Stimulated activated CD4-positive, alpha-beta T cell treated with anti-CD3 and anti-CD28 coated beads, Interleukin-12 subunit alpha, Interleukin-12 subunit beta, amount 100 ng/mL, for 4 hours (primary cell): ENCODE measurements around the gene GON7.
"Not testable (repeated sequence)": the region's sequence is repeated elsewhere in the genome, so short reads cannot be mapped to it uniquely, and the experiment has no call there.

ENCODE experiments used
- DNase-seq: peaks from one replicate; pipeline ENCODE4 v3.0.0-alpha.2; 2020

GON7 gene

DNA sequence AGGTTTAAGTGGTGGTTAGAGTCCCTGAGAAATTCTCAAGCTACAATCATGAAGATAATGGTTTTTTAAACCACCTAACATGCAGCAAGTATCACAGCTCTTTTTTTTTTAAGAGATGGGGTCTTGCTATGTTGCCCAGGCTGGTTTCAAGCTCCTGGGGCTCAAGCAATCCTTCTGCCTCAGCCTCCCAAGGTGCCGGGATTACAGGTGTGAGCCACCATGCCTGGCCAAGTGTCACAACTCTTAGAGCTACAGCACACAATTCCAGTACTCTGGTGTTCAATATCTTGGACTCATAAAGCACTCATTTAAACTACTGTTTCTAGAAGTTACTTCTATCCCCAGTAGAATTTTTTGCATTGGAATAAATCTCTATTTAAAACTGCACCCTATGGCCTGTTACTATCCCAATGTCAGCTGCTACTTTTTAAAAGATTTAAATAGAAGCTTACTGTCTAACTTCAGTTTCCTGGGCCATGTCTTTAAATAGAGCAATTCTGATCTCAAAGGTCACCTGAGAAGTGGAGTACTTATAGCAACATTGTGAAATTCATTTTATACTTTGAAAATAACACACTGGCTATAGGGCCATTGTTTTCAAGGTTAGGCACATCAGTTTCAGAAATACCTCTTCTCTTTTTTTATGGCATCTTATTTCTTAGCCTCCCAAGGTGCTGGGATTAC, 11.4 kb downstream of the GON7 start:
- no peak for DNase-seq

GRCh38 chr14:93186956-93187355, 19.9 kb downstream of the GON7 start:
- no peak for DNase-seq

DNA sequence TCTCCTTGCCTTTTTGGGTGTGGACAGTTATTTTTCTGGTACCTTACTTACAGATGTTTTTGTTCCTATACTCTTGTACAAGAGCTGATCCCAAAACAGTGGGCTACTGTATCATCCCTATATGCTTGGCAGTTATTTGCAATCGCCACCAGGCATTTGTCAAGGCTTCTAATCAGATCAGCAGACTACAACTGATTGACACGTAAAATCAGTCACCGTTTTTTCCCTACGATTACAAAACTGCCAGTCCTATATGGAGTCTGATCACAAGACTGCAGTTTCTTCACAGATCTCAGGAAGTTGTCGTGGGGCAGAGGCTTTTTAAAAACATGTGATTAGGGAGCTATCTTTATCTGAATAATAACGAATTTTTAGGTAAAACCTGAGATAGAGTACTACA, 20.4 kb downstream of the GON7 start:
- DNase-seq, result no peak

- DNase-seq, result no peak
These were observed 21.5 kb downstream of the GON7 start for GRCh38 chr14:93185349-93185720.

DNA sequence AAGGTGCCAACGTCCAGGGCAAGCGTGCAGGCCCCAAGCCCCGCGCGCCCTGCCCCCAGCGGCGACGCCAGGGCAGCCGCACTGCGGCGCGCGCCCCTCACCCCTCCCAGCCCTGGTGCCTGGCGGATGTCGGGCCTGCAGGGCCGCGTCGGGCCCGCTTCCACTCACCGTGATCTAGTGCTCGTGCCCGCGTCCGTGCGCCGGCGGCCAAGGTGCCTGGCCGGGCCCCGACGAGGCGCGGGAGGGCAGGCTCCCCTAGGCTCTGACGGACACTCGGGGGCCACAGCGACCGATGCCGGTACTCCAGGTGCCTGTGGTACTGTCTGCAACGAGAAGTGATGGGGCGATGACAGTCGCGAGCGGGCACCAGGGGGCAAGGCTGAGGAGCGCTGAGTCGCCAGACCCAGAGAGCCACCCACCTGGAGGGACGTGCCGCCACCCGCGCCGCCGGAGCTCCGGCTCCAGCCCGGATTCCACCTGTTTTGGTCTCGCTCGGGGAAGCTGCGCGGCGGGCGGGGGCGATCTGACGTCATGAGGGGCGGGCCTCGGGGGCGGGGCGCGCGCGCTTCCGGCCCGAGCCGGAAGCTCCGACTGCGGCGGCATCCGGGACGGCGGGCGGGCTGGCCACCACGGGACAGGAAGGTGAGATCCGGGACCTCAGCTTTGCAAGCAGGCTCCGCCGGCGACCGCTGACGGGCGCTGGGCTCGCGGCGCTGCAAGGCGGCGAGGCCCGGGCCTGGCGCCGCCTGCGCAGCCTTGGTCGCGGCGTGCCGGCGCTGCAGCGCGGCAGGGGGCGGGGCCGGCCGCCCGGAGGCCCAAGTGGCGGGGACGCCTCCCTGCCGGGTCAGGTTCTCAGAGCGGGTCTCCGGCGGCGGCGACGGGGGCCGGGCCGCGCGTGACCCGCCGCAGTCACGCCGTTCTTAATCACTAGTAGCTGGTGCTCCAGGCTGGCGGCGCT, 22.2 kb downstream of the GON7 start, which contains the start of the genes LYSET and MOAP1:
Gene LYSET, plus strand, starts transcription at position 927 of the 958 bp plus-strand sequence. CDS start 89 bp downstream, outside the sequence.
Gene MOAP1, minus strand, starts transcription at position 507 of the 958 bp plus-strand sequence. CDS start 655 bp downstream, outside the sequence.
- peak; percentile 87 for DNase-seq

DNA sequence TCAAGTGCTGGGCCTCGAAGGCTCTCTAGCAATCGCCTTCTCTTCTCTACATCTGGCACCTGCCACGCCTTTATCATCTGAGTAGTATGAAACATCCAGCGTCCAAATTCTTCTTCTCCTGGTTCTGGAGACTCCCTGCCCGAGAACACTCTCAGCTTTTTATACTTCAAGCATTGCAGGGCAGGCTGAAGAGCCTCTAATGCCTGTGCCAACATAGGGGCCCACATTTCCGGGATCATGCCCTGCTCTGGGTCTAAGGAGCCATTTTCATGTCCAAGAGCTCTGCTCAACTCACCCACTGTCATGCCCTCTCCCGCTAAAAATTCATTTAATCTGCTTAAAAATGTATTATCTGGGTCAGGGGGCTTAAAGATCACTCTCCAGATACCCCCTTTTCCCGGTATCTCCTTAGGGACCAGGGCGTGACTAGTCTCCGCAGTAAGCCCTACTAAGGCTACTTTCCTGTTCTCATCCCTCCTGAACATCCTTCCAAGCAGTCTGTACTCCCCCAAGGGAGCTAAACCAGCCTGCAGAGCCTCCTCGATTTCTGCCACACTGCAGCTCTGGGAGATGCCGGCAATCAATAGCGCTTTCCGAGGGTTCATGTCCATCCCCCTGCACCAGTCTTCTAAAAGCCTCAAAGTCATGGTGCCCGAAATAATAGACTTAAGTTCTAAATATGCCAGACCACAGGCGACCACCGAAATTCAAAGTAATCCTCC, 23.1 kb downstream of the GON7 start:
- no peak for DNase-seq

DNA sequence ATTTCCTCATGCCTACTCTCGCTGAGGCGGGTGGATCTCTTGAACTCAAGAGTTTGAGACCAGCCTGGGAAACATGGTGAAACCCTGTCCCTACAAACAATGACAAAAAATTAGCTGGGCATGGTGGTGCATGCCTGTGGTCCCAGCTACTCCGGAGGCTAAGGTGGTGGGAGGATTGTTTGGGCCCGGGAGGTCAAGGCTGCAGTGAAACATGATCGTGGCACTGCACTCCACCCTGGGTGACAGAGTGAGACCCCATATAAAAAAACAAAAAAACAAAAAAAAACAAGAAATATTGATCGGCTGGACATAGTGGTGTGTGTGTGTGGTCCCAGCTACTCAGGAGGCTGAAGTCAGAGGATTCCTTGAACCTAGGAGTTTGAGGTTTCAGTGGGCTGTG, 31.4 kb downstream of the GON7 start:
- DNase-seq, result no peak

DNA sequence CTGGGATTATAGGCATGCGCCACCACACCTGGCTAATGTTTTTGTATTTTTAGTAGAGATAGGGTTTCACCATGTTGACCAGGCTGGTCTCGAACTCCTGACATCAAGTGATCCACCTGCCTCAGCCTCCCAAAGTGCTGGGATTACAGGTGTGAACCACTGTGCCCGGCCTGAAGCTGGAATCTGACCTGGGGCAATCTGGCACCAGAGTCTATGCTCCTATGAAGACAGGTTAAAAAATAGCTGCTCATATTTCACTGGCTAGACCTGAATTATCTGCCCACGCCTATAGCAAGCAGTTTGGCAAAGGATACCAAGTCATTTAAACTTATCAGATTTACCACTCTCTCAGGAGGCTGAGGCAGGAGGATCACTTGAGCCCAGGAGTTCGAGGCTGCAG, 32.1 kb downstream of the GON7 start:
- not testable (repeated sequence) for DNase-seq

DNA sequence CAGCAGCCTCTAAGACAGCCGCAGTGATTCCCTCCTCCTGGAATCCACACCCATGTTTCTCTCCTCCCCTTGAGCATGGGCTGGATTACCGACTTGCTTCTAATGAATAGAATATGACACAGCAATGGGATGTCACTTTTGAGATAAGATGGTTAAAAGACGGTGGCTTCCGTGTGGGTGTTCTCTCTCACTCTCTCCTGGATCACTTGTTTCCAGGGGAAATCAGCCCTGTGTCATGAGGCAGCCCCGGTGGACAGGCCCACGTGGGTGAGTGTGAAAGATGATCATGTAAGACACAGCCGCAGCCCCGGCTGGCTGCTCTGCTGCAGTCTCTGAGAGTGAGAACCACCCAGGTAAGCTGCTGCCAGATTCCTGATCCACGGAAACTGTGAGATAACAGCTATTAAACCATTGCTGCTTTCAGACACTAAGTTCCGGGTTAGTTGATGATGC, 32.9 kb downstream of the GON7 start:
- no peak for DNase-seq

DNA sequence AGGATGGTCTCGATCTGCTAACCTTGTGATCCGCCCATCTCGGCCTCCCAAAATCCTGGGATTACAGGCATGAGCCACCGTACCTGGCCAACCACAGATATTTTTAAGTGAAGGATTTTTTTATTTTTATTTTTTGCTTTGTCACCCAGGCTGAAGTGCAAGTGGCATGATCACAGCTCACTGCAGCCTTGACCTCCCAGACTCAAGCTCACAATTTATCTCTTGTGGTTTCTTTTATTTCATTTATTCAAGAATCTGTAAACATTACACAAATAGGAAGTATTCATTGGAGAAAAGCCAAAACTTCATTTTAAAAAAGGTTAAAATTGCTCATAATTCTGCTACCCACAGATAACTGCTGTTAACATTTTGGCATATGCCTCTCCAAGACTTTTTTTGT, 35.5 kb downstream of the GON7 start:
- DNase-seq, result no peak

GRCh38 chr14:93170141-93170540, 36.7 kb downstream of the GON7 start:
- not testable (repeated sequence) for DNase-seq

DNA sequence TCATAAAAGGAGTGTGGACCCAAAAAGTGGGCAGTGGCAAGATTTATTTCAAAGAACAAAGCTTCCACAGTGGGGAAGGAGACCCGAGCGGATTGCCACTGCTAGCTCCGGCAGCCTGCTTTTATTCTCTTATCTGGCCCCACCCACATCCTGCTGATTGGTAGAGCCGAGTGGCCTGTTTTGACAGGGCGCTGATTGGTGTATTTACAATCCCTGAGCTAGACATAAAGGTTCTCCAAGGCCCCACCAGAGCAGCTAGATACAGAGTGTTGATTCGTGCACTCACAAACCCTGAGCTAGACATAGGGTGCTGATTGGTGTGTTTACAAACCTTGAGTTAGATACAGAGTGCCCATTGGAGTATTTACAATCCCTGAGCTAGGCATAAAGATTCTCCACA, 37.2 kb downstream of the GON7 start:
- DNase-seq, result not testable (repeated sequence)

GRCh38 chr14:93168610-93169009, 38.3 kb downstream of the GON7 start:
- not testable (repeated sequence) for DNase-seq

- DNase-seq, result not testable (repeated sequence)
These were observed 41.3 kb downstream of the GON7 start for GRCh38 chr14:93165271-93166265.

GRCh38 chr14:93163564-93163963, 43.3 kb downstream of the GON7 start:
- no peak for DNase-seq

DNA sequence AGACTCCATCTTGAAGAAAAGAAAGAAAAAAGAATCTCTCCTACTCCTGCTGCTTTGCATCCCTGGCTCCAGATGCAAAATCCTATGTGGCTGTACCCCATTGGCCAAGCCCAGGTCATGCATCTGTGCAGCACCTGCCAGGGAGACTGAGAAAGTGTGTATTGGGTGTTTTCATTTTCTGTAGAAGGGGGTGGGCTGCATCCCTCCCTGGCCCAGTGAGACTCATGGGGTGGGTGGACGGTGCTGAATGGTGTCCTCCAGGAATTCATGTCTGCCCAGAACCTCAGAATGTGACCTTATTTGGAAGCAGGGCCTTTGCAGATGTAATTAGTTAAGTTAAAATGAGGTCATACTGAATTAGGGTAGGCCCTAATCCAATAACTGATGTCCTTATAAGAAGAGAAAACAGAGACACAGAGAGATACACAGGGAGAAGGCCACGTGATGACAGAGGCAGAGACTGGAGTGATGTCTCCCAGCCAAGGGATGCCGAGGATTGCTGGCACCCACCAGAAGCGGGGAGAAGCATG, 45.4 kb downstream of the GON7 start:
- DNase-seq, result no peak

- no peak for DNase-seq
These were observed 46.5 kb downstream of the GON7 start for GRCh38 chr14:93160353-93160801.

GRCh38 chr14:93159625-93160352, 47.1 kb downstream of the GON7 start:
- not testable (repeated sequence) for DNase-seq

- not testable (repeated sequence) for DNase-seq
These were observed 48.5 kb downstream of the GON7 start for GRCh38 chr14:93158349-93158748.

GRCh38 chr14:93156693-93157369, 50.0 kb downstream of the GON7 start:
- DNase-seq, result no peak
